ENCODE measurements around the gene PCID2.

GRCh38 chr13:113172419-113172926 is 36.0 kb downstream of the PCID2 start:
- TF ChIP-seq, protein P1, sequence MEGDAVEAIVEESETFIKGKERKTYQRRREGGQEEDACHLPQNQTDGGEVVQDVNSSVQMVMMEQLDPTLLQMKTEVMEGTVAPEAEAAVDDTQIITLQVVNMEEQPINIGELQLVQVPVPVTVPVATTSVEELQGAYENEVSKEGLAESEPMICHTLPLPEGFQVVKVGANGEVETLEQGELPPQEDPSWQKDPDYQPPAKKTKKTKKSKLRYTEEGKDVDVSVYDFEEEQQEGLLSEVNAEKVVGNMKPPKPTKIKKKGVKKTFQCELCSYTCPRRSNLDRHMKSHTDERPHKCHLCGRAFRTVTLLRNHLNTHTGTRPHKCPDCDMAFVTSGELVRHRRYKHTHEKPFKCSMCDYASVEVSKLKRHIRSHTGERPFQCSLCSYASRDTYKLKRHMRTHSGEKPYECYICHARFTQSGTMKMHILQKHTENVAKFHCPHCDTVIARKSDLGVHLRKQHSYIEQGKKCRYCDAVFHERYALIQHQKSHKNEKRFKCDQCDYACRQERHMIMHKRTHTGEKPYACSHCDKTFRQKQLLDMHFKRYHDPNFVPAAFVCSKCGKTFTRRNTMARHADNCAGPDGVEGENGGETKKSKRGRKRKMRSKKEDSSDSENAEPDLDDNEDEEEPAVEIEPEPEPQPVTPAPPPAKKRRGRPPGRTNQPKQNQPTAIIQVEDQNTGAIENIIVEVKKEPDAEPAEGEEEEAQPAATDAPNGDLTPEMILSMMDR (IDR thresholded peaks at IDR 0.05; ENCODE audit: insufficient read depth, low read length, poor library complexity, severe bottlenecking), result no peak
- TF ChIP-seq EZH2phosphoT487 (conservative IDR thresholded peaks at IDR 0.05; ENCODE audit: low read length), result no peak
